D721Med (cell line): ENCODE measurements around the gene DAAM2.

Experiments
- DNase-seq: peaks from one replicate; pipeline ENCODE4 v3.0.0; 2011; ENCODE audit warnings: low spot score; ENCODE audit not compliant: insufficient read length
- FAIRE-seq: peaks from 2 replicates; lab custom pipeline; 2011; peaks lifted over from hg19 to GRCh38; lab: Jason Lieb, UNC
- CTCF ChIP-seq: IDR thresholded peaks from 2 replicates; pipeline ENCODE4 v1.5.1; 2012; ENCODE audit warnings: mild to moderate bottlenecking, control low read depth; ENCODE audit not compliant: insufficient read depth; ENCODE audit errors: missing control alignments

Gene DAAM2

GRCh38 chr6:39938773-39939654, 146.8 kb downstream of the DAAM2 start:
- FAIRE-seq (no peak), DNase-seq (no peak)
- TF ChIP-seq CTCF, result no peak

GRCh38 chr6:39941138-39941537, 149.0 kb downstream of the DAAM2 start:
- FAIRE-seq (no peak), DNase-seq (no peak)
- no peak for TF ChIP-seq CTCF

- no peak for TF ChIP-seq CTCF
- DNase-seq (no peak), FAIRE-seq (no peak)
Observed at GRCh38 chr6:39941820-39942219, 149.6 kb downstream of the DAAM2 start.

- no peak for FAIRE-seq
- TF ChIP-seq CTCF, result no peak
- no peak for DNase-seq
Observed at GRCh38 chr6:39942903-39943580, 150.9 kb downstream of the DAAM2 start.

- TF ChIP-seq CTCF, result no peak
- DNase-seq, result no peak
- FAIRE-seq, result no peak
Observed at GRCh38 chr6:39945626-39946025, 153.4 kb downstream of the DAAM2 start.

- TF ChIP-seq CTCF, result no peak
- DNase-seq, result no peak
- FAIRE-seq, result no peak
Observed at GRCh38 chr6:39947611-39948068, 155.5 kb downstream of the DAAM2 start.
